H54 (cell line): ENCODE data around the gene FLNB.

ENCODE experiments used
- DNase-seq: peaks from one replicate; pipeline ENCODE4 v3.0.0; 2011; ENCODE audit warnings: low spot score, mixed read lengths; ENCODE audit not compliant: insufficient read length
- FAIRE-seq: peaks from 3 replicates; lab custom pipeline; 2011; peaks lifted over from hg19 to GRCh38; lab: Jason Lieb, UNC
- POLR2A ChIP-seq: IDR thresholded peaks from 2 replicates; pipeline ENCODE4 v1.6.1; 2011; ENCODE audit warnings: low read depth, mild to moderate bottlenecking, low read length

Gene FLNB

DNA sequence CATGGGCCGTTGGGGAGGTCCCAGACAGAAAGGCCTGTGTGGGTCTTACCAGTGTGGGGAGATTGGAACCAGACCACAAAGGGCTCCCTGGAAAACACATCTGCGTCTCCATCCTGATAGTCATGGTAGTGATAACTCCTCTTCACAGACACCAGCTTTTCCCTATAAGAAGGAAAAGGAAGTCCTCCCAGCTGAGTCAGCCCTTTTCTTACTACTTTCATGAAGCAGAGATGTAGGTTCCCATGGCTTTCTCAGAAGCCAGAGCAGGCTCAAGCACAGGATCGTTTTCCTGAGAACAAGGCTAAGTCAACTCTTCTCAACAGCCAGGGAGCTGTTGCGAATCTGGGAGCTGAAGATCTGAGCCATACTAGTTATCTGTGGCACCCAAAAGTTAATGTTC is 196.5 kb downstream of the FLNB start:
- no peak for FAIRE-seq
- no peak for DNase-seq
- TF ChIP-seq POLR2A, result no peak

DNA sequence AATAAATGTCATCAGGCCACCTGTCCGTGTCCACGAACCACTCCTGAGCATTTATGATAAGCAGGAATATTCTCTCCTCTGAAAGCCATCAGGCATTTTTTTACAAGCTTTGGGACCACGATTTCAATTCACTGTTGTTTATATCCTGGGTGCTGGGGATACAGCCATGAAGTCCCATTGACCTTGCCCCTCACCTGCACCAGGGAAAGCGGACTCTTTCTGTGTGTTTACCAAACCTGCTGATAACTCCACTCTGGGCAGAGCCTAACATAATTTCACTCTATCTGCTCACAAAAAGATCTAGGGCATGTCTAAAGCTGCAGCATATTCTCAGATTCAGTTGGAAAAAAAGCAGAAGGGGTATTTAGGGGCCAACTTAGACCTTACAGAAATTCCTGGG is 197.8 kb downstream of the FLNB start:
- FAIRE-seq (no peak), DNase-seq (no peak)
- TF ChIP-seq POLR2A, result no peak

DNA sequence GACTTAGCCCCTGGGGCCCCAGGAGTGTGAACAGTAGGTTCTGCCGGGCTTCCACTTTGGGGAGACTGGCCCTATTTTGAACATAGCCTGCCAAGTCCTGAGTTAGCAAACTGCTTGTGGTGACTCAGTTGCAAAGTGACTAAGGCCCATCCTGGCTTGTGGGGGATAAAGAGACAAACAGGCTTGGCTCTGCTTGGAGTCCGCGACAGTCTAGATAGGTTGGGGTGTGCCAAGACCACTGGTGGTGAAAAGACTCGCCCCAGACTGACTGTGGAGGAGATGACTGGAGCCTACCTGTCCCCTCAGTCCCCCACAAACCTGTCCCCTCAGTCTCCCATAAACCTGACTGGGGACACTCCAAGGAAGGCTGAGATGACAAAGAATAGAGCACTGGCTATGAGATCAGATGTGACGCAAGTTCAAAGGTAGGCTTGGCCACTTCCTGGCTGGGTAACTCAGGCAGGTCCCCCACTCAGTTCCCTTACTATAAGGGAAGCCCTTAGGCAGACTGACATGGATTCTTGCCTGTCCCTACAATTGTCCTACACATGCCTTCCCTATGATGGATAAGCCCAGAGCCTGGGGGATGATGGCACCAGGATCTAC is 198.3 kb downstream of the FLNB start:
- TF ChIP-seq POLR2A, result no peak
- no peak for FAIRE-seq
- no peak for DNase-seq

DNA sequence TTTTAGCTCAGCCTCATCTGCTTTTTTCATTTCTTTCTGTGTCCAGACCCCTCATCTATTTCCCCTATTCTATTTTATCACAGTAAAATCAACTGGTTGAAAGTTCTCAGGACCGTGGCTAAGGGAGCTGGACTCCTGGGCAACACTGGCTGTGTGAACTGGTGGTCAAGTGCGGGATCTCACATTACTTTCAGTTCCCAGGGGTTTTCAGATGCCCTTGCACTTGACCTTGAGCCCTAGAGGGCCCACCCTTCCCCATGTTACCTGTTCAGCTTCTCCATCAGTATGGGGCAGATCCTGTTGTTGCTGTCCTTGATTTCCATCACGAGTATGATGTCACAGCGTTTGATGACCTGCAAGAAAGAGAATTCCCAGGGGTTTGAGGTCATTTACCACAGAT is 199.7 kb downstream of the FLNB start:
- FAIRE-seq (no peak), DNase-seq (no peak)
- TF ChIP-seq POLR2A, result no peak

DNA sequence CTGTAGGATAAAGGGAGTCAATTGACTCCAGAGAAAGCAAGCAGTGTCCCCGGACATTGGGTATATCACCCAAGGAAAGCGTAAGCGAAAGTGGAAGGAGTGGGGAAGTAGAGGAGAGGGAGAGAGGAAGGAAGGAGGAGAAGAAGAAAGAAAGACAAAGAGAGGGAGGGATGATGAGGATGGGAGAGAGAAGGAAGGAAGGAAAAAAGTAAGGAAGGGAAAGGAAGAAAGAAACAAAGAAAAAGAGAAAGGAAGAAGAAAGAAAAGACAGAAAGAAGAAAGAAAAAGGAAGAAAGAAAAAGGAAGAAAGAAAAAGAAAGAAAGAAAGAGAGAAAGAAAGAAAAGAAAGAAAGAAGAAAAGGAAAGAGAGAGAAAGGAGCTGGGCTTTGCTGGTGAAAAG is 201.7 kb downstream of the FLNB start:
- no peak for FAIRE-seq
- no peak for TF ChIP-seq POLR2A
- DNase-seq, result no peak

DNA sequence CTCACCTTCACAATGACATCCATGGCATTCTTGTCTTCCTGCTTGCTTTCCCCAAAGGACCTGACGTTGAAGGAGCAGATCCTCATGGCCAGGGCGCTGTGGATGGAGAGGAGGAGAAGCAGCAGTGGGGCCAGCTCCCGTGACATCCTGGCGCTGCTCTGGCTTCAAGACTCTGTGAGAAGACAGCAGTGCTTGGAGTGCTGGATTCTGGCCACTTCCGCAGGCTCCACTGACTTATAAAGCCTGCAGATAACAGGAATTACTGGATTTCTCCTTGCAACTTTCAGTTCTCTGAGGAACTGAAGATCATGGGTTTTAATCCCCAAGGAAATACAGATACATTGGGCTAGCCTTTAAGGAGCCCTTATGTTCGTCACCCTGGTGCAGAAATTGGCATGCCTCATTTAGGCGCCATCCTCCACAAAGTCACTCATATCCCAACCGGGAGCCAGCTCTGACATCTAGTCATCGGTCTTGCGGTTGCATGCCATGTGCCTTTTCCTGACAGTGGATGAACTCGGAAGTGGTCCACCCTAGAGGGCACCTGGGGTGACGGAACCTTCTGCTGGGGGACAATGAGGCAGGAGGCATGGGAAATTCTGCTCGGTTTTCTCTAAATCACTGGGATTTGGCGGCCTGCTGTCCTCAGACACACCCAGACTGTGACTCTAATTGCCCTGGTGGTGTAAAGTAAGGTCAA is 202.7 kb downstream of the FLNB start, which contains the start of gene DNASE1L3:
DNASE1L3 (minus strand) TSS at position 212 of the 700 bp plus-strand sequence; CDS start at position 146, 66 bp downstream.
- FAIRE-seq, result no peak
- TF ChIP-seq POLR2A, result no peak
- no peak for DNase-seq

DNA sequence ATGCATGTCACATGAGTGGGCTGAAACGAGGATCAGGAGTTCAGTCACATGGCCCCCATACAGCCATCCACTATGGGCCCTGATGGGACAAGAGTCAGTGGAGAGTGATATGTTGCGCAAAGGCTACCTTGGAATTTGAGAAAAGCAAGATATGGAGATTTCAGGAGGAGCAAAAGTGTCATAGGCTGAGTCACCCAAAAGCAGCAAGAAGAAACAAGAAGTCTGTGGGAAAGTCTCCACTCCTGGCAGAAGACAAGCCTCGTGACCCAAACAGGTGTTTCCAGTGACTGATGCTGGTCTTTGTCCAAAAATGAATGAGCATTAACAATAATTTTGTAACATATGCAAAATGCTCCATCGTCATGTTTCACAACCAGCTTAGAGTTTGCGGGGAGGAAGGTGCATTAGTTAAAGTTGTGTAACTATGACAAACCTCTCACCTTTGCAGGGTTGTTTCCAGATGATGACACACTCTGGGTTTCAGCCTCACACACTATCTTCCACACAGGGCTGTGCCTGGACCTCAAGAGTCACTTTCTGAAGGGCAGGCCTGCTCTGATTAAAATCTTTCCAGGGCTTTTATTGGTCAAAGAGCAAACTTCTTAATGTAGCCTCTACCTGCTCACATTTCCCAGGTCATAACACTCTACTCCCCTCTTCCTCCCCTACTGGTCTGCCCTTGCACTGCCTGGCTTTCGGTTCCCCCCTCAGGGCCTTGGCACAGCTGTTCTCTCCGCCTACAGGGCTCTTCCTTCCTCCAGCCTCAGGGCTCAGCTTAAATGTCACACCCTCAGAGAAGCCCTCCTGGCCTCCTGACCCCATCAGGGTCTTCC is 206.5 kb downstream of the FLNB start:
- FAIRE-seq, result no peak
- TF ChIP-seq POLR2A, result no peak
- no peak for DNase-seq

GRCh38 chr3:58215317-58216025 is 207.2 kb downstream of the FLNB start:
- no peak for TF ChIP-seq POLR2A
- DNase-seq (no peak), FAIRE-seq (no peak)

- FAIRE-seq (no peak), DNase-seq (no peak)
- no peak for TF ChIP-seq POLR2A
Measured at GRCh38 chr3:58216496-58217195, 208.4 kb downstream of the FLNB start.

DNA sequence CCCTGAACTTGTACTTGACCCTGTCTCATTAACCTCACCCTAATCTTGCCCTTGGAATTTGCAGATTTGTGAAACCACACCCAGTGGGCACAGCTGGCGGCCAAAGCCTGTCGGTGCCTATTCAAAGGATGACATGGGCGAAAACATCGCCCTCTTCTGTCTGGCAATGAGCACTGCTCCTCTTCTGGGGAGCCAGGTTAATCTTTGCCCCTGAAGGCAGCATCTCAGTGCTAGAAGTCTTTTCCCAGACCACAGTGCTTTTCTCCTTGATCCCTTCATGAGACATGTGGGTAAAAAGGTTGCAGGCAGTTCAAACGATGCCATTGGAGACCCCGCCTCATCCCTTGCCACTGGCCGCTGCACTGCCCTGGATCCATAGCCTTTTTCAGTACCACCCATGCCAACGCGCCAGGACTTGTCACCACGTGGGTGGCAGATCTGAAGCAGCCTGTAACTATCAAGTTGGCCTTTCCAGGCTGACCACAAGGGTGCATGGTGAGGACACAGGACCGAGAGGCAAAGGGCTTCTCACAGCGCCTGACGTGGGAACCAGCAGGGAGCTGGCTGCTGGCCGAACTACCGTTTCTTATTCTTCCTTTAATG is 209.1 kb downstream of the FLNB start:
- no peak for TF ChIP-seq POLR2A
- DNase-seq, result peak; percentile 73
- FAIRE-seq, result peak; percentile 91

- DNase-seq, result no peak
- no peak for FAIRE-seq
- TF ChIP-seq POLR2A, result no peak
Measured at GRCh38 chr3:58218904-58219303, 210.7 kb downstream of the FLNB start.
